Uterus (tissue), 2 donors: ENCODE measurements around the gene SLC35A2.
"Not testable (repeated sequence)": the region's sequence is repeated elsewhere in the genome, so short reads cannot be mapped to it uniquely, and the experiment has no call there.

Experiments
- POLR2A ChIP-seq, 2 donors: fragments of 450-650 bp; IDR thresholded peaks; one replicate each; pipeline ENCODE4 v1.6.1; 2016; ENCODE audit warnings: antibody characterized with exemption in 2 of 2, mild to moderate bottlenecking in 1 of 2, moderate library complexity in 1 of 2
- TF ChIP-seq, protein P1 (sequence below), 4 experiments: fragments of 200-600 bp in 2 of 4; fragments of 450-650 bp in 2 of 4; sonication (generic) in 2 of 4; IDR thresholded peaks; one replicate each; pipeline ENCODE4 v1.5.1; 2016 to 2019; ENCODE audit warnings: antibody characterized with exemption in 4 of 4, mild to moderate bottlenecking in 2 of 4, moderate library complexity in 1 of 4

DNA sequence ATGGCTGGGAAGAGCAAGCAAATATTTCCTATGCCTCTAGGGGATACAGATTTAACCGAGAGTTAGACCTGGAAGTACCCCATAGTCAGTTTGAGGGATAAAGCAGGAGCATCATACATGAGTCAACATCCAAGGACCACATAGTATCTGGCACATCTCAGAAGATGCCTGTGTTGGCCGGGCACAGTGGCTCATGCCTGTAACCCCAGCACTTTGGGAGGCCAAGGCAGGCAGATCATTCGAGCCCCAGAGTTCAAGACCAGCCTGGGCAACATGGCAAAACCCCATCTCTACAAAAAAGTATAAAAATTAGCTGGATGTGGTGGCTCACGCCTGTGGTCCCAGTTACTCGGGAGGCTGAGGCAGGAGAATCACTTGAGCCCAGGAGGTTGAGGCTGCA lies 24.9 kb downstream of the SLC35A2 start:
- TF ChIP-seq, protein P1, sequence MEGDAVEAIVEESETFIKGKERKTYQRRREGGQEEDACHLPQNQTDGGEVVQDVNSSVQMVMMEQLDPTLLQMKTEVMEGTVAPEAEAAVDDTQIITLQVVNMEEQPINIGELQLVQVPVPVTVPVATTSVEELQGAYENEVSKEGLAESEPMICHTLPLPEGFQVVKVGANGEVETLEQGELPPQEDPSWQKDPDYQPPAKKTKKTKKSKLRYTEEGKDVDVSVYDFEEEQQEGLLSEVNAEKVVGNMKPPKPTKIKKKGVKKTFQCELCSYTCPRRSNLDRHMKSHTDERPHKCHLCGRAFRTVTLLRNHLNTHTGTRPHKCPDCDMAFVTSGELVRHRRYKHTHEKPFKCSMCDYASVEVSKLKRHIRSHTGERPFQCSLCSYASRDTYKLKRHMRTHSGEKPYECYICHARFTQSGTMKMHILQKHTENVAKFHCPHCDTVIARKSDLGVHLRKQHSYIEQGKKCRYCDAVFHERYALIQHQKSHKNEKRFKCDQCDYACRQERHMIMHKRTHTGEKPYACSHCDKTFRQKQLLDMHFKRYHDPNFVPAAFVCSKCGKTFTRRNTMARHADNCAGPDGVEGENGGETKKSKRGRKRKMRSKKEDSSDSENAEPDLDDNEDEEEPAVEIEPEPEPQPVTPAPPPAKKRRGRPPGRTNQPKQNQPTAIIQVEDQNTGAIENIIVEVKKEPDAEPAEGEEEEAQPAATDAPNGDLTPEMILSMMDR (IDR thresholded peaks at IDR 0.05) = not testable (repeated sequence)
- not testable (repeated sequence) for TF ChIP-seq POLR2A (IDR thresholded peaks at IDR 0.05)
